Measurements from ENCODE around the gene CCNA1.

Gene CCNA1

DNA sequence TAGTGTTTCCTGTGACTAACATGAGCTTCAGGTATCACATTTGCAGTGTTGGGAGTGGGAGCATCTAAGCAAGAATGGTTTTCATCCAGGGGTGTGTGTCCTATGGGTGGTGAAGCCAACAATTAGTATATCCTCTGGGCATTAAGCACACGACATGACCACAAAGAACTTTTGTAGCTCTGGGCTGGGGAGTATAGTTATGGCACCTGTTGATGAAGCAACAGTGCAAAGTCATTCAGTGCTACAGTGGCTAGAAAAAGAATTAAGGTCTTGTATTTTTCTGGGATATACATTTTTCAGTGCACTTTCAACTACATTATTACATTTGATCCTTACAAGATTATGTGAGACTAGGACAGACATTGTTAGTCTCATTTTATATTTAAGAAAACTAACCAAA, 21.8 kb downstream of the CCNA1 start:
- FAIRE-seq: no peak

DNA sequence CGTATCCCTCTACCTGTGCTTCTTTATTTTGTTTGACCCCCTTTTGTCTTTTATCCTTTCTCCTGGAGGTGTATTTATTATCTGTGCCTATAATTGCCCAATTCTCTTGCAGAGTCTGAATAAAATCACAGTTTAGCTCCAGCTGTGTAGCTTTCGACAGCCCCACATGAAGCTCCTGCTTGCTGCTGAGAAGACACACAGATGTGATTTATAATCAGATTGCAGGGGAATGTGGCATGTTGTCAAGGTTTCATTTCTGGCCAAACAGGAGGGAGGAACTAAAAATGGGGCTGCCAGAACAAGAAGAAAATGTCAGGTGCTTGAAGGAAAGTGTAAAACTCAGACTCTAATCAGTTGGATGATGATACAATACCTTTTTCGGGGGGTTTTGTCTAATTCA, 22.7 kb downstream of the CCNA1 start:
- no peak for FAIRE-seq

DNA sequence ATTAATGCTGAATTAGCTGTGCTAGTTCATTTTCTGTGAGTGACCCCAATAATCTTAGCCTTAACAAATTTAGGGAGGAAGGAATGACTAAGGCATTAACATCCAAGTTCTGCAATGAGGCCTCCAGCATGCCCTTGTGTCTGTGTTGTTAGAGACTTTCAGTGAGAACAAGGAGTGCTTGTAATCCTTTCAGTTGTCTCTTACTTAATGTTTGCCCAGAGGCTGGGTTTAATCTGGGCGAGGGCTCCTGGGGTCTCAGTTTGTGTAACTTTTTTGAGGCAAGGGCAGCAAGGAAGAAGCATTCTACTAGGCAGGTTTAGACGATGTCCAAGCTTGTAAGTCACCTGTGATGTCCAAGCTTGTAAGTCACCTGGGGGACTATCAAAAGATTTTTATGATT, 24.3 kb downstream of the CCNA1 start:
- FAIRE-seq: no peak

DNA sequence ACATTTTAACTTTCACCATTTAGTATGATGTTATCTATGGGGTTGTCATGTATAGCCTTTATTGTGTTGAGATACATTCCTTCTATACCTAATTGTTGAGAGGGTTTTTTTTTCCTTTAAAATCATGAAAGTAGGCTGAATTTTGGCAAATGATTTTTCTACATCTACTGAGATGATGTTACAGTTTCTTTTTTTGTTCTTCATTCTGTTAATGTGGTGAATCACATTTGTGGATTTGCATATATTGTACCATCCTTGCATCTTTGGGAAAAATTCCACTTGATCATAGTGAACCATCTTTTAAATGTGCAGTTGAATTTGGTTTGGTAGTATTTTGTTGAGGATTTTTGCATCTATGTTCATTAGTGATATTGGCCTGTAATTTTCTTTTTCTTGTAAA, 29.2 kb downstream of the CCNA1 start:
- no peak for FAIRE-seq

DNA sequence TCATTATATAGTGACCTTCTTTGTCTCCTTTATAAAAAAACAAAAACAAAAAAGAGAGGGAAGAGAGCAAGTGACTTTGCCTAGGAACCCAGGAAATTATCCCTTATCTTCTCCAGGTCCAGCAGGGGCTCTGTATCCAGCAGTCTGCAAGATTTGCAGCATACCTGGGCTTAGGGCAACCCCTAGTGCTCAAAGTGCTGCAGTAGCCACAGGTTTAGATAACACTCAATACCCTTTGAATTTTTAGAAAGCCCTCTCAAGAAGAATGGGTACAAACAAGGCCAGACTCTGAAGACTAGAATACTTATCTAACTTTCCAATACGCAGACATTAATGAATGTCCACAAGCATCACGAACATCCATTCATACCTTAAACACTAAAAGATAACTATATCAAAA, 43.2 kb downstream of the CCNA1 start:
- FAIRE-seq: no peak

DNA sequence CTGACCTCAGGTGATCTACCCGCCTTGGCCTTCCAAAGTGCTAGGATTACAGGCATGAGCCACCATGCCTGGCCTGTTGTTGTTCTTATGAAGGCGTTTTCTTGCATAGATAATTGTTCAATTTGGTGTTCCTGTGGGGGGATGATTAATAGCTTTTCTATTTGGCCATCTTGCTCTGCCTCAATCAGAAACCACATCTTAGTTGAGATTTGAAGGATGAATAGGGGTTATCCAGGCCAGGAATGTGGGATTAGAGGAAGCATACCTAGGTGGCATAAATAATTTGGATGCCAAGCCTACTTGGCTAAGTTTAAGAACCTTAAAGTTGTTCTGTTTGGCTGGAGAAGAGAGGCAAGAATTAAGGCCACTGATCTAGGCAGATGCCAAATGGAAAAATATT, 44.4 kb downstream of the CCNA1 start:
- FAIRE-seq: no peak

DNA sequence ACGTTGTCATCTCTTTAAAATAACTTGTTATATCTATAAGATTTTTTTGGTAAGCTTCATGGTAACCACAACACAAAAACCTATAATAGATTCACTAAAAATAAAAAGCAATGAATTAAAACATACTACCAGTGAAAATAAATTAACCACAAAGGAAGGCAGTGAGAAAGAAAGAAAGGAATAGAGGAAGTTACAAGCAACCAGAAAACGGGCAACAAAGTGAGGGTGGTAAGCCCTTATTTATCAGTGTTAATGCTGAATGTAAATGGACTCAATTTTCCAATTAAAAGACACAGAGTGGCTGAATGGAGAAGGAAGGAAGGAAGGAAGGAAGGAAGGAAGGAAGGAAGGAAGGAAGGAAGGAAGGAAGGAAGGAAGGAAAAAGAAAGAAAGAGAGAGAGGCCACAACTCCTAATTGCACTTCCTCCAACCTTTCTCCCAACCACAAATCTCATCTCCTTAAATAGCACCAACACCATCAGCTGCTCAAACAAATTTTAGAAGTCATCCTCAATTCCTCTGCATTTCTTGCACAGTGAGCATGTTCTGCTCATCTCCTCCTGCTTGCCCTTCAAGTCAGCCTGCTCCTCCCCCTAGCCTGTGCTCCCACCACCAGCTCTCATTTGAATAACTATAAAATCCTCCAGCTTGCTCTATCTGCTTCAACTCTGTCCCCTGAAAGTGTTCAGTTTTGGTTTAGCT, 48.6 kb downstream of the CCNA1 start:
- FAIRE-seq: no peak

DNA sequence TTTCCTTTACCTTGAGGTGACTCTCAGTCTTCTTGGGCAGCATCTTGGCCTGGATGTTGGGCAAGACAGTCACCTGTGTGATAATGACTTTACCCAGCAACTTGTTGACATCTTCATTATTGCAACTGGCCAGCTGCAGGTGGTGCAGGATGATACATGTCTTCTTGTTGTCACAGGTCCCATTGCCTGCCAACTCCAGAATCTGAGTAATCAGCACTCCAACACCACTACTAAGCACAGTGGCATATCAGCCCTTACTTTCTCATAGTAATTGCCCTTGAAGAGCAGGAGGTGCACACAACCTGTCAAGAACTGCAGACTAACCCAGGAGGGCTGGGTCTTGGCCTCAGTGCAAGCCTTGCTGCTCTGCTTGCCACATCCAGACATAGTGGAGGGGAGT, 57.8 kb downstream of the CCNA1 start:
- FAIRE-seq: no peak

Data from colon (tissue), 2 donors.